Measurements from ENCODE around the gene IL1RAP. TPM values are rescaled to one million over a fixed set of nuclear protein-coding genes. Genes with fewer than 3 reads are reported as not detected.

Gene IL1RAP
- total and polyA plus RNA-seq, 9 of the 15 experiments (the other 6 are each of a cell fraction or from before 2014, with no cell fraction given), result 0.23 to 1.8 (median 0.88) TPM

DNA sequence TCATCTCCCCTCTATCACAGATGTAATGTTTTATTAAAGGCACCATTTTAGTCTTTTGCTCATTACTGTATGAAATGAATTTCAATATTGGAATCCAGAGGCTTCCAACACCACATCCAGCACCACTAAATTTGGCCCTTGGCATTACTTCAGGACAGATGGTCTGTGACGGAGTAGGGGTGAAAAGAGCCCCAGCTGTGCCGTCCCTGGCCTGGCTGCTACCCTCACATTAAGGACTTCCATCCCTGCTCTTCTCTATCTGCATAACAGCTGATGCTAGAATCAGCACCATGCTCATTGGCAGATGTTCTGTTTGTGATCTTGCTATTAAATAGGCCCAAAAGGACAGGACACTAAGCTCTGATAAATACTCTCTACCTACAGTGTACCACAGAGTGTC is 152.9 kb downstream of the IL1RAP start (continued):
- TF ChIP-seq, protein P1, sequence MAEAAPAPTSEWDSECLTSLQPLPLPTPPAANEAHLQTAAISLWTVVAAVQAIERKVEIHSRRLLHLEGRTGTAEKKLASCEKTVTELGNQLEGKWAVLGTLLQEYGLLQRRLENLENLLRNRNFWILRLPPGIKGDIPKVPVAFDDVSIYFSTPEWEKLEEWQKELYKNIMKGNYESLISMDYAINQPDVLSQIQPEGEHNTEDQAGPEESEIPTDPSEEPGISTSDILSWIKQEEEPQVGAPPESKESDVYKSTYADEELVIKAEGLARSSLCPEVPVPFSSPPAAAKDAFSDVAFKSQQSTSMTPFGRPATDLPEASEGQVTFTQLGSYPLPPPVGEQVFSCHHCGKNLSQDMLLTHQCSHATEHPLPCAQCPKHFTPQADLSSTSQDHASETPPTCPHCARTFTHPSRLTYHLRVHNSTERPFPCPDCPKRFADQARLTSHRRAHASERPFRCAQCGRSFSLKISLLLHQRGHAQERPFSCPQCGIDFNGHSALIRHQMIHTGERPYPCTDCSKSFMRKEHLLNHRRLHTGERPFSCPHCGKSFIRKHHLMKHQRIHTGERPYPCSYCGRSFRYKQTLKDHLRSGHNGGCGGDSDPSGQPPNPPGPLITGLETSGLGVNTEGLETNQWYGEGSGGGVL (CRISPR knock-in tag; IDR thresholded peaks at IDR 0.05), result no peak
- TF ChIP-seq FOXA1 (IDR thresholded peaks at IDR 0.05; ENCODE audit: borderline replicate concordance), result no peak
- TF ChIP-seq PHB2 (IDR thresholded peaks at IDR 0.05; ENCODE audit: low read depth), result no peak
- TF ChIP-seq EGR1 (conservative IDR thresholded peaks at IDR 0.05), result no peak
- TF ChIP-seq, protein P2, sequence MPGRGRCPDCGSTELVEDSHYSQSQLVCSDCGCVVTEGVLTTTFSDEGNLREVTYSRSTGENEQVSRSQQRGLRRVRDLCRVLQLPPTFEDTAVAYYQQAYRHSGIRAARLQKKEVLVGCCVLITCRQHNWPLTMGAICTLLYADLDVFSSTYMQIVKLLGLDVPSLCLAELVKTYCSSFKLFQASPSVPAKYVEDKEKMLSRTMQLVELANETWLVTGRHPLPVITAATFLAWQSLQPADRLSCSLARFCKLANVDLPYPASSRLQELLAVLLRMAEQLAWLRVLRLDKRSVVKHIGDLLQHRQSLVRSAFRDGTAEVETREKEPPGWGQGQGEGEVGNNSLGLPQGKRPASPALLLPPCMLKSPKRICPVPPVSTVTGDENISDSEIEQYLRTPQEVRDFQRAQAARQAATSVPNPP (IDR thresholded peaks at IDR 0.05; ENCODE audit: borderline replicate concordance, insufficient read depth, insufficient read length), result no peak
- TF ChIP-seq, protein P3, sequence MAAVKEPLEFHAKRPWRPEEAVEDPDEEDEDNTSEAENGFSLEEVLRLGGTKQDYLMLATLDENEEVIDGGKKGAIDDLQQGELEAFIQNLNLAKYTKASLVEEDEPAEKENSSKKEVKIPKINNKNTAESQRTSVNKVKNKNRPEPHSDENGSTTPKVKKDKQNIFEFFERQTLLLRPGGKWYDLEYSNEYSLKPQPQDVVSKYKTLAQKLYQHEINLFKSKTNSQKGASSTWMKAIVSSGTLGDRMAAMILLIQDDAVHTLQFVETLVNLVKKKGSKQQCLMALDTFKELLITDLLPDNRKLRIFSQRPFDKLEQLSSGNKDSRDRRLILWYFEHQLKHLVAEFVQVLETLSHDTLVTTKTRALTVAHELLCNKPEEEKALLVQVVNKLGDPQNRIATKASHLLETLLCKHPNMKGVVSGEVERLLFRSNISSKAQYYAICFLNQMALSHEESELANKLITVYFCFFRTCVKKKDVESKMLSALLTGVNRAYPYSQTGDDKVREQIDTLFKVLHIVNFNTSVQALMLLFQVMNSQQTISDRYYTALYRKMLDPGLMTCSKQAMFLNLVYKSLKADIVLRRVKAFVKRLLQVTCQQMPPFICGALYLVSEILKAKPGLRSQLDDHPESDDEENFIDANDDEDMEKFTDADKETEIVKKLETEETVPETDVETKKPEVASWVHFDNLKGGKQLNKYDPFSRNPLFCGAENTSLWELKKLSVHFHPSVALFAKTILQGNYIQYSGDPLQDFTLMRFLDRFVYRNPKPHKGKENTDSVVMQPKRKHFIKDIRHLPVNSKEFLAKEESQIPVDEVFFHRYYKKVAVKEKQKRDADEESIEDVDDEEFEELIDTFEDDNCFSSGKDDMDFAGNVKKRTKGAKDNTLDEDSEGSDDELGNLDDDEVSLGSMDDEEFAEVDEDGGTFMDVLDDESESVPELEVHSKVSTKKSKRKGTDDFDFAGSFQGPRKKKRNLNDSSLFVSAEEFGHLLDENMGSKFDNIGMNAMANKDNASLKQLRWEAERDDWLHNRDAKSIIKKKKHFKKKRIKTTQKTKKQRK (IDR thresholded peaks at IDR 0.05; ENCODE audit: borderline replicate concordance, low read depth, low read length), result no peak
- no peak for TF ChIP-seq ZKSCAN1 (IDR thresholded peaks at IDR 0.05; ENCODE audit: low read depth, low read length)
- no peak for TF ChIP-seq STAT5B (CRISPR knock-in tag; IDR thresholded peaks at IDR 0.05)
- no peak for TF ChIP-seq EWSR1 (IDR thresholded peaks at IDR 0.05; ENCODE audit: borderline replicate concordance, low read depth, partially characterized antibody)
- TF ChIP-seq KLF1 (tag; IDR thresholded peaks at IDR 0.05), result no peak
- no peak for TF ChIP-seq ZNF134 (CRISPR knock-in tag; conservative IDR thresholded peaks at IDR 0.05)
- TF ChIP-seq MYNN (IDR thresholded peaks at IDR 0.05), result no peak
- no peak for TF ChIP-seq MYNN (CRISPR knock-in tag; IDR thresholded peaks at IDR 0.05)
- no peak for TF ChIP-seq SPI1 (IDR thresholded peaks at IDR 0.05; ENCODE audit: borderline replicate concordance, low read depth, low read length)
- TF ChIP-seq HDAC8 (tag; IDR thresholded peaks at IDR 0.05), result no peak
- TF ChIP-seq SMARCE1 (IDR thresholded peaks at IDR 0.05), result no peak
- no peak for TF ChIP-seq NR2F6 (CRISPR knock-in tag; IDR thresholded peaks at IDR 0.05)
- TF ChIP-seq, protein P4, sequence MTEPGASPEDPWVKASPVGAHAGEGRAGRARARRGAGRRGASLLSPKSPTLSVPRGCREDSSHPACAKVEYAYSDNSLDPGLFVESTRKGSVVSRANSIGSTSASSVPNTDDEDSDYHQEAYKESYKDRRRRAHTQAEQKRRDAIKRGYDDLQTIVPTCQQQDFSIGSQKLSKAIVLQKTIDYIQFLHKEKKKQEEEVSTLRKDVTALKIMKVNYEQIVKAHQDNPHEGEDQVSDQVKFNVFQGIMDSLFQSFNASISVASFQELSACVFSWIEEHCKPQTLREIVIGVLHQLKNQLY (CRISPR knock-in tag; conservative IDR thresholded peaks at IDR 0.05), result no peak
